A673 (cell line): Measurements from ENCODE around the gene ZNF281.

Source experiments
- EZH2 ChIP-seq: fragments of 200-600 bp; sonication (generic); IDR thresholded peaks from 2 replicates; pipeline ENCODE4 v1.6.1; 2017; ENCODE audit warnings: borderline replicate concordance, low read depth, mild to moderate bottlenecking, mixed read lengths, antibody characterized with exemption, low read length; ENCODE audit not compliant: poor library complexity, severe bottlenecking
- TF ChIP-seq, protein P1 (sequence below): fragments of 300-800, 200-600 bp; sonication (generic); conservative IDR thresholded peaks from 2 replicates; pipeline ENCODE4 v1.5.1; 2017; ENCODE audit warnings: low read depth, mild to moderate bottlenecking, antibody characterized with exemption, low read length, moderate library complexity, mixed read lengths

DNA sequence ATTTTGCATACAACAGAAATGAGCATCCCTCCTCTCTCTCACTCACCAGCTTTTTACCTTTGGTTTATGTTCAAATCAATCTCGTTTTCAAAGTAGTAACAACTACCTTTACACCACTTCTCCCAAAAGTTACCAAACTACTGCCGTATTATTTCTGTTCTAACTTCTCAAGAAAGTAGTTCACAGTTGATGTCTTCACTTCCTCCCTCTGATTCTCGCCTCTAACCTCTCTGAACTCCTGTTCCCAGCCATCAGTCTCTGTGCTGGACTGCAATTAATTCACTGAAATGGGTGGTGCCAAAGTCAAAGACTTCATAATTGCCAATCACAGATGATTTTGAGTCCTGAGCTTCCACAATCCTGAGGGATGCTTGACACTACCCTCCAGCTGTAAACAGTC is 54.0 kb downstream of the ZNF281 start:
- TF ChIP-seq, protein P1, sequence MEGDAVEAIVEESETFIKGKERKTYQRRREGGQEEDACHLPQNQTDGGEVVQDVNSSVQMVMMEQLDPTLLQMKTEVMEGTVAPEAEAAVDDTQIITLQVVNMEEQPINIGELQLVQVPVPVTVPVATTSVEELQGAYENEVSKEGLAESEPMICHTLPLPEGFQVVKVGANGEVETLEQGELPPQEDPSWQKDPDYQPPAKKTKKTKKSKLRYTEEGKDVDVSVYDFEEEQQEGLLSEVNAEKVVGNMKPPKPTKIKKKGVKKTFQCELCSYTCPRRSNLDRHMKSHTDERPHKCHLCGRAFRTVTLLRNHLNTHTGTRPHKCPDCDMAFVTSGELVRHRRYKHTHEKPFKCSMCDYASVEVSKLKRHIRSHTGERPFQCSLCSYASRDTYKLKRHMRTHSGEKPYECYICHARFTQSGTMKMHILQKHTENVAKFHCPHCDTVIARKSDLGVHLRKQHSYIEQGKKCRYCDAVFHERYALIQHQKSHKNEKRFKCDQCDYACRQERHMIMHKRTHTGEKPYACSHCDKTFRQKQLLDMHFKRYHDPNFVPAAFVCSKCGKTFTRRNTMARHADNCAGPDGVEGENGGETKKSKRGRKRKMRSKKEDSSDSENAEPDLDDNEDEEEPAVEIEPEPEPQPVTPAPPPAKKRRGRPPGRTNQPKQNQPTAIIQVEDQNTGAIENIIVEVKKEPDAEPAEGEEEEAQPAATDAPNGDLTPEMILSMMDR = no peak
- no peak for TF ChIP-seq EZH2
